ENCODE data around the gene GDF10.

The GDF10 gene

GRCh38 chr10:47299611-47300428 is at the start of gene GDF10:
GDF10 (plus strand) TSS chr10:47300197; CDS start chr10:47300652, 455 bp downstream.
- no peak within 1 kb of the TSS for H3K4me3 ChIP-seq (replicated peaks; ENCODE audit: low read depth, low read length)
- DNase-seq (ENCODE audit: extremely low read depth, low read depth): no peak
- TF ChIP-seq CTCF (IDR thresholded peaks at IDR 0.05; ENCODE audit: low read depth, low read length, missing control alignments): no peak

- TF ChIP-seq CTCF (IDR thresholded peaks at IDR 0.05; ENCODE audit: low read depth, low read length, missing control alignments): no peak
- no peak overlapping the region for H3K4me3 ChIP-seq (replicated peaks; ENCODE audit: low read depth, low read length)
- no peak for DNase-seq (ENCODE audit: extremely low read depth, low read depth)
Observed at GRCh38 chr10:47252093-47252780, 47.8 kb upstream of the GDF10 start.

- TF ChIP-seq CTCF (IDR thresholded peaks at IDR 0.05; ENCODE audit: low read depth, low read length, missing control alignments): no peak
- no peak for DNase-seq (ENCODE audit: extremely low read depth, low read depth)
- H3K4me3 ChIP-seq (replicated peaks; ENCODE audit: low read depth, low read length): no peak overlapping the region
Observed at GRCh38 chr10:47253030-47253637, 46.9 kb upstream of the GDF10 start.

- H3K4me3 ChIP-seq (replicated peaks; ENCODE audit: low read depth, low read length): no peak overlapping the region
- no peak for TF ChIP-seq CTCF (IDR thresholded peaks at IDR 0.05; ENCODE audit: low read depth, low read length, missing control alignments)
- no peak for DNase-seq (ENCODE audit: extremely low read depth, low read depth)
Observed at GRCh38 chr10:47253651-47254375, 46.2 kb upstream of the GDF10 start.

- DNase-seq (ENCODE audit: extremely low read depth, low read depth): no peak
Observed at GRCh38 chr10:47254611-47255010, 45.4 kb upstream of the GDF10 start.

More at GRCh38 chr10:47254611-47255010, 45.4 kb upstream of the GDF10 start:
- H3K4me3 ChIP-seq (replicated peaks; ENCODE audit: low read depth, low read length): no peak overlapping the region
- TF ChIP-seq CTCF (IDR thresholded peaks at IDR 0.05; ENCODE audit: low read depth, low read length, missing control alignments): no peak
